ENCODE measurements around the gene FASTKD1. TPM values are rescaled to one million over a fixed set of nuclear protein-coding genes. Genes with fewer than 3 reads are reported as not detected.

The FASTKD1 gene
- total RNA-seq, 1 experiment from 2014 or later: 37.6 TPM

GRCh38 chr2:169507698-169508097 lies 66.0 kb downstream of the FASTKD1 start:
- Histone ChIP-seq H3K9me2 (ENCODE audit: insufficient read depth) (no peaks in the 10 kb centered on the region), H3K27me3 (ENCODE audit: insufficient read depth, low read length) (no peaks in the 10 kb centered on the region), H3K4me1 (ENCODE audit: control insufficient read depth in 1 of 2, insufficient read depth in 2 of 2, low read length in 2 of 2) (peaks cover 10 to 37% of the 10 kb centered on the region in 2 experiments), H3K27ac (ENCODE audit: low read depth, low read length) (no peak overlapping the region), H3K4me3 (replicated peaks in 1 of 2; ENCODE audit: low read depth in 1 of 2, low read length in 2 of 2) (no peak overlapping the region), H3K4me2 (ENCODE audit: low read length) (peak overlapping the region; percentile 20; the same call in 1 of the 2 replicates), H2AFZ (ENCODE audit: low read depth, low read length, poor library complexity, severe bottlenecking) (no peak overlapping the region), H3K79me2 (ENCODE audit: insufficient read depth, low read length) (no peaks in the 10 kb centered on the region), H4K20me1 (ENCODE audit: insufficient read depth) (no peaks in the 10 kb centered on the region), H3K9ac (ENCODE audit: low read length) (no peak overlapping the region), H3K36me3 (ENCODE audit: control insufficient read depth in 1 of 2, insufficient read depth in 2 of 2, low read length in 2 of 2) (no peaks in the 10 kb centered on the region), H3K9me3 (ENCODE audit: control insufficient read depth in 1 of 2, insufficient read depth in 1 of 2, low read depth in 1 of 2, low read length in 2 of 2) (no peaks in the 10 kb centered on the region)
- ChIA-PET RAD21 (ENCODE audit: low non-redundant PET in 1 of 2, low total read pairs in 2 of 2, uncharacterized antibody in 2 of 2, unreplicated experiment in 2 of 2) (no interaction called here), CTCF (interaction anchor here (0.7 kb wide), 1 partner anchor 14 kb away, joined by 5 read pairs; no protein-coding TSS in a partner anchor), POLR2A (no interaction called here)
- ATAC-seq (no peak), DNase-seq (ENCODE audit: low read depth, low spot score) (no peak)
- intact Hi-C loops (cut with micrococcal nuclease): no loop called here
- TF ChIP-seq SP1 (IDR thresholded peaks at IDR 0.05; ENCODE audit: low read depth) (peak; percentile 31; the same call in 1 of the 2 replicates), SRF (IDR thresholded peaks at IDR 0.05; ENCODE audit: low read depth) (peak; percentile 24; the same call in 1 of the 2 replicates), RAD21 (IDR thresholded peaks at IDR 0.05; ENCODE audit: low read depth) (no peak), ZNF274 (IDR thresholded peaks at IDR 0.05; ENCODE audit: low read depth, low read length) (no peak), EZH2phosphoT487 (IDR thresholded peaks at IDR 0.05; ENCODE audit: borderline replicate concordance) (no peak), EGR1 (IDR thresholded peaks at IDR 0.05; ENCODE audit: low read depth) (no peak), YY1 (IDR thresholded peaks at IDR 0.05; ENCODE audit: extremely low read depth, insufficient replicate concordance, low read depth, low read length) (no peak), ZFX (IDR thresholded peaks at IDR 0.05) (no peak), POLR2A (IDR thresholded peaks at IDR 0.05; ENCODE audit: borderline replicate concordance, extremely low read depth, insufficient read depth, insufficient read length) (no peak), ELF1 (IDR thresholded peaks at IDR 0.05; ENCODE audit: borderline replicate concordance, low read depth) (0 out of 2 replicates have a peak, but pooled peaks have one; percentile 21), POLR2AphosphoS5 (IDR thresholded peaks at IDR 0.05; ENCODE audit: low read depth, low read length) (no peak), FOSL1 (IDR thresholded peaks at IDR 0.05; ENCODE audit: low read depth) (peak; percentile 73), CEBPB (IDR thresholded peaks at IDR 0.05; ENCODE audit: low read depth) (no peak; the same call in 1 of the 2 replicates), CBX3 (IDR thresholded peaks at IDR 0.05; ENCODE audit: low read depth) (no peak), REST (IDR thresholded peaks at IDR 0.05; ENCODE audit: low read depth) (no peak), JUND (IDR thresholded peaks at IDR 0.05) (peak; percentile 57)
- TF ChIP-seq, protein P1, sequence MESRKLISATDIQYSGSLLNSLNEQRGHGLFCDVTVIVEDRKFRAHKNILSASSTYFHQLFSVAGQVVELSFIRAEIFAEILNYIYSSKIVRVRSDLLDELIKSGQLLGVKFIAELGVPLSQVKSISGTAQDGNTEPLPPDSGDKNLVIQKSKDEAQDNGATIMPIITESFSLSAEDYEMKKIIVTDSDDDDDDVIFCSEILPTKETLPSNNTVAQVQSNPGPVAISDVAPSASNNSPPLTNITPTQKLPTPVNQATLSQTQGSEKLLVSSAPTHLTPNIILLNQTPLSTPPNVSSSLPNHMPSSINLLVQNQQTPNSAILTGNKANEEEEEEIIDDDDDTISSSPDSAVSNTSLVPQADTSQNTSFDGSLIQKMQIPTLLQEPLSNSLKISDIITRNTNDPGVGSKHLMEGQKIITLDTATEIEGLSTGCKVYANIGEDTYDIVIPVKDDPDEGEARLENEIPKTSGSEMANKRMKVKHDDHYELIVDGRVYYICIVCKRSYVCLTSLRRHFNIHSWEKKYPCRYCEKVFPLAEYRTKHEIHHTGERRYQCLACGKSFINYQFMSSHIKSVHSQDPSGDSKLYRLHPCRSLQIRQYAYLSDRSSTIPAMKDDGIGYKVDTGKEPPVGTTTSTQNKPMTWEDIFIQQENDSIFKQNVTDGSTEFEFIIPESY (IDR thresholded peaks at IDR 0.05; ENCODE audit: extremely low read depth, insufficient replicate concordance, low read length): no peak
- TF ChIP-seq, protein P2, sequence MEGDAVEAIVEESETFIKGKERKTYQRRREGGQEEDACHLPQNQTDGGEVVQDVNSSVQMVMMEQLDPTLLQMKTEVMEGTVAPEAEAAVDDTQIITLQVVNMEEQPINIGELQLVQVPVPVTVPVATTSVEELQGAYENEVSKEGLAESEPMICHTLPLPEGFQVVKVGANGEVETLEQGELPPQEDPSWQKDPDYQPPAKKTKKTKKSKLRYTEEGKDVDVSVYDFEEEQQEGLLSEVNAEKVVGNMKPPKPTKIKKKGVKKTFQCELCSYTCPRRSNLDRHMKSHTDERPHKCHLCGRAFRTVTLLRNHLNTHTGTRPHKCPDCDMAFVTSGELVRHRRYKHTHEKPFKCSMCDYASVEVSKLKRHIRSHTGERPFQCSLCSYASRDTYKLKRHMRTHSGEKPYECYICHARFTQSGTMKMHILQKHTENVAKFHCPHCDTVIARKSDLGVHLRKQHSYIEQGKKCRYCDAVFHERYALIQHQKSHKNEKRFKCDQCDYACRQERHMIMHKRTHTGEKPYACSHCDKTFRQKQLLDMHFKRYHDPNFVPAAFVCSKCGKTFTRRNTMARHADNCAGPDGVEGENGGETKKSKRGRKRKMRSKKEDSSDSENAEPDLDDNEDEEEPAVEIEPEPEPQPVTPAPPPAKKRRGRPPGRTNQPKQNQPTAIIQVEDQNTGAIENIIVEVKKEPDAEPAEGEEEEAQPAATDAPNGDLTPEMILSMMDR (IDR thresholded peaks at IDR 0.05 in 2 of 3, conservative IDR thresholded peaks at IDR 0.05 in 1 of 3; ENCODE audit: borderline replicate concordance in 1 of 3, insufficient read depth in 1 of 3, low read depth in 2 of 3, low read length in 2 of 3): no peak
- TF ChIP-seq, protein P3, sequence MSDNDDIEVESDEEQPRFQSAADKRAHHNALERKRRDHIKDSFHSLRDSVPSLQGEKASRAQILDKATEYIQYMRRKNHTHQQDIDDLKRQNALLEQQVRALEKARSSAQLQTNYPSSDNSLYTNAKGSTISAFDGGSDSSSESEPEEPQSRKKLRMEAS (IDR thresholded peaks at IDR 0.05): no peak
- TF ChIP-seq, protein P4, sequence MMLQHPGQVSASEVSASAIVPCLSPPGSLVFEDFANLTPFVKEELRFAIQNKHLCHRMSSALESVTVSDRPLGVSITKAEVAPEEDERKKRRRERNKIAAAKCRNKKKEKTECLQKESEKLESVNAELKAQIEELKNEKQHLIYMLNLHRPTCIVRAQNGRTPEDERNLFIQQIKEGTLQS (IDR thresholded peaks at IDR 0.05): no peak
- no TSS peak for BruUV-seq (replicated peaks)

Measured in HCT116 (cell line).